Measurements from ENCODE around the gene ADRA1B. TPM values are rescaled to one million over a fixed set of nuclear protein-coding genes. Genes with fewer than 3 reads are reported as not detected.

The ADRA1B gene
- polyA plus RNA-seq, 3 donors, result not detected

DNA sequence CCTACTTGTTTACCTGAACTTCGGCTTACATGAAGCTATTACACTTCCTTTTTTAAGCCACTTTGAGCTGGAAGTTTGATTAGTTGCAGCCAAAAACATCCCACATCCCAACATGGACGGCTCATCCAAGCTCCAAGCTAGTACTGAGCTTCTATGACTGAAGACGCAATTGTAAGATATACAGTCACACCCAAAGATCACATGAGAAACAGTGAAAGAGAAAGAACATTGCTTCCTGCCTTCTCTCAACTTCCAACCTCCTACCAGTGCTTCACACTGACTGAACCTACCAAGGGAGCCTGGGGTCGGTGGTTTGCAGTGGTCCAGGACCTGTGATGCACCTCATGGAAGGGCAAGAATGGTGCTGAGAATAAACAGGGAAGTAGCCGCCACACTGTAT is 27.4 kb upstream of the ADRA1B start:
- Mint-ChIP-seq H3K36me3 (no peaks in the 10 kb centered on the region), H3K4me1 (no peaks in the 10 kb centered on the region), H3K4me3 (no peak overlapping the region), H3K9me3 (peaks cover 0 to 3% (median 0%) of the 10 kb centered on the region in 7 donors), H3K27me3 (ENCODE audit: low read depth in 3 of 3) (peaks cover 0 to 4% (median 2%) of the 10 kb centered on the region in 3 donors), H3K27ac (no peak overlapping the region)
- TF ChIP-seq, protein P1, sequence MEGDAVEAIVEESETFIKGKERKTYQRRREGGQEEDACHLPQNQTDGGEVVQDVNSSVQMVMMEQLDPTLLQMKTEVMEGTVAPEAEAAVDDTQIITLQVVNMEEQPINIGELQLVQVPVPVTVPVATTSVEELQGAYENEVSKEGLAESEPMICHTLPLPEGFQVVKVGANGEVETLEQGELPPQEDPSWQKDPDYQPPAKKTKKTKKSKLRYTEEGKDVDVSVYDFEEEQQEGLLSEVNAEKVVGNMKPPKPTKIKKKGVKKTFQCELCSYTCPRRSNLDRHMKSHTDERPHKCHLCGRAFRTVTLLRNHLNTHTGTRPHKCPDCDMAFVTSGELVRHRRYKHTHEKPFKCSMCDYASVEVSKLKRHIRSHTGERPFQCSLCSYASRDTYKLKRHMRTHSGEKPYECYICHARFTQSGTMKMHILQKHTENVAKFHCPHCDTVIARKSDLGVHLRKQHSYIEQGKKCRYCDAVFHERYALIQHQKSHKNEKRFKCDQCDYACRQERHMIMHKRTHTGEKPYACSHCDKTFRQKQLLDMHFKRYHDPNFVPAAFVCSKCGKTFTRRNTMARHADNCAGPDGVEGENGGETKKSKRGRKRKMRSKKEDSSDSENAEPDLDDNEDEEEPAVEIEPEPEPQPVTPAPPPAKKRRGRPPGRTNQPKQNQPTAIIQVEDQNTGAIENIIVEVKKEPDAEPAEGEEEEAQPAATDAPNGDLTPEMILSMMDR (IDR thresholded peaks at IDR 0.05), result no peak
- Histone ChIP-seq H3K27me3 (ENCODE audit: control insufficient read depth in 2 of 2, insufficient read depth in 2 of 2, low read length in 2 of 2) (peaks cover 0 to 2% of the 10 kb centered on the region in 2 donors), H3K4me3 (replicated peaks in 1 of 3; ENCODE audit: low read depth in 2 of 3, low read length in 3 of 3) (no peak overlapping the region), H4K20me1 (ENCODE audit: insufficient read depth, low read length) (no peaks in the 10 kb centered on the region), H3K9me3 (replicated peaks in 1 of 2; ENCODE audit: control insufficient read depth in 1 of 2, insufficient read depth in 1 of 2, low read length in 2 of 2) (no peaks in the 10 kb centered on the region), H3K4me2 (replicated peaks; ENCODE audit: extremely low read depth, low read length, poor library complexity, severe bottlenecking) (no peak overlapping the region), H2AFZ (ENCODE audit: insufficient read depth, low read depth, low read length, poor library complexity, severe bottlenecking) (no peak overlapping the region), H3K79me2 (ENCODE audit: insufficient read depth, low read length) (no peaks in the 10 kb centered on the region), H3K9ac (ENCODE audit: insufficient read depth, low read length, poor library complexity, severe bottlenecking) (no peak overlapping the region), H3K36me3 (replicated peaks in 1 of 2; ENCODE audit: control insufficient read depth in 1 of 2, insufficient read depth in 2 of 2, low read length in 2 of 2) (no peaks in the 10 kb centered on the region), H3K4me1 (ENCODE audit: control insufficient read depth in 1 of 2, insufficient read depth in 2 of 2, low read length in 2 of 2) (no peaks in the 10 kb centered on the region), H3K27ac (ENCODE audit: low read depth in 1 of 2, low read length in 2 of 2) (no peak overlapping the region)
- intact Hi-C loops (cut with micrococcal nuclease), result no loop called here
- DNase-seq, result no peak
- WGBS (ENCODE audit: insufficient coverage), result 95% methylated on average over 3 of the region's 5 CpGs

DNA sequence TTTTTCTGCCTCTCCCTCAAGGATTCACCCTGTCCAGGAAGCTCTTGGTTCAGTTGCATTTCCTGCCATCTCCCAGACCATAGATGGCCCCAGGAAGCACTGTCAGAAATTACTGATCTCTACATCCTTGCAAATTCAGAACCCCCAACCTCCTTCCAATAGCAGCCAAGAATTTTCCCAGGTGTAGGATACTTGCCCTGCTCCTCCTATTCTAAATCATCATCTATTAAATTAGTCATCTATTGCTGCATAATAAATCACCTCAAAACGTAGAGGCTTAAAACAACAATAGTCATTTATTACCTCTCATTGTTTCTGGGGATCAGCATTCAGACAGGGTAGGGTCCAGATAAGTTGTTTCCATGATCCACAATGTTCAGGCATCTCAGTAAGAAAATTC is 26.1 kb upstream of the ADRA1B start:
- H3K4me2 ChIP-seq (replicated peaks; ENCODE audit: extremely low read depth, low read length, poor library complexity, severe bottlenecking), result no peak overlapping the region
- H3K9me3 ChIP-seq (replicated peaks in 1 of 2; ENCODE audit: control insufficient read depth in 1 of 2, insufficient read depth in 1 of 2, low read length in 2 of 2), result no peaks in the 10 kb centered on the region
- H3K27me3 ChIP-seq (ENCODE audit: control insufficient read depth in 2 of 2, insufficient read depth in 2 of 2, low read length in 2 of 2), result peaks cover 0 to 2% of the 10 kb centered on the region in 2 donors
- no peak overlapping the region for H3K27ac ChIP-seq (ENCODE audit: low read depth in 1 of 2, low read length in 2 of 2)
- peaks cover 0 to 4% (median 2%) of the 10 kb centered on the region in 3 donors for H3K27me3 Mint-ChIP-seq (ENCODE audit: low read depth in 3 of 3)
- no peak for DNase-seq
- no peaks in the 10 kb centered on the region for H3K36me3 Mint-ChIP-seq
- WGBS (ENCODE audit: insufficient coverage), result no CpG with 5 or more reads among the region's 1 CpG
- no peaks in the 10 kb centered on the region for H3K4me1 ChIP-seq (ENCODE audit: control insufficient read depth in 1 of 2, insufficient read depth in 2 of 2, low read length in 2 of 2)
- no peaks in the 10 kb centered on the region for H3K79me2 ChIP-seq (ENCODE audit: insufficient read depth, low read length)
- no peaks in the 10 kb centered on the region for H3K4me1 Mint-ChIP-seq
- H3K9ac ChIP-seq (ENCODE audit: insufficient read depth, low read length, poor library complexity, severe bottlenecking), result no peak overlapping the region
- H3K9me3 Mint-ChIP-seq, result peaks cover 0 to 3% (median 0%) of the 10 kb centered on the region in 7 donors
- no peak overlapping the region for H3K4me3 Mint-ChIP-seq
- H2AFZ ChIP-seq (ENCODE audit: insufficient read depth, low read depth, low read length, poor library complexity, severe bottlenecking), result no peak overlapping the region
- H3K27ac Mint-ChIP-seq, result no peak overlapping the region
- no peaks in the 10 kb centered on the region for H3K36me3 ChIP-seq (replicated peaks in 1 of 2; ENCODE audit: control insufficient read depth in 1 of 2, insufficient read depth in 2 of 2, low read length in 2 of 2)
- H3K4me3 ChIP-seq (replicated peaks in 1 of 3; ENCODE audit: low read depth in 2 of 3, low read length in 3 of 3), result no peak overlapping the region
- TF ChIP-seq, protein P1 (IDR thresholded peaks at IDR 0.05), result no peak
- intact Hi-C loops (cut with micrococcal nuclease), result no loop called here
- no peaks in the 10 kb centered on the region for H4K20me1 ChIP-seq (ENCODE audit: insufficient read depth, low read length)
